Heart right ventricle (tissue), 16 donors: Measurements from ENCODE around the gene ZMYND12. TPM values are rescaled to one million over a fixed set of nuclear protein-coding genes. Genes with fewer than 3 reads are reported as not detected.

Experiments used
- ATAC-seq, 8 donors: fragments of 200-7000 bp; cut with Tn5 transposase; one replicate each; pipeline ENCODE4 v1.9.1; 2020; ENCODE audit warnings: mild to moderate bottlenecking in 8 of 8, moderate library complexity in 8 of 8, moderate number of reproducible peaks in 1 of 8
- DNase-seq, 2 donors: peaks; one replicate each; pipeline ENCODE4 v3.0.0-alpha.2; 2020
- H3K27ac ChIP-seq, 10 donors: fragments of 200-600 bp; sonication (generic) in 2 of 10; one replicate each; pipeline versions ENCODE4 v1.5.0 to v1.8.0; 2020 to 2022; ENCODE audit warnings: mild to moderate bottlenecking in 3 of 10
- H3K27me3 ChIP-seq, 7 donors: fragments of 200-600 bp; one replicate each; pipeline ENCODE4 v1.8.0; 2021 to 2022; ENCODE audit warnings: mild to moderate bottlenecking in 2 of 7
- H3K36me3 ChIP-seq, 9 donors: fragments of 200-600 bp; sonication (generic) in 1 of 9; one replicate each; pipeline versions ENCODE4 v1.5.0 to v1.8.0; 2020 to 2022; ENCODE audit warnings: mild to moderate bottlenecking in 2 of 9
- H3K4me1 ChIP-seq, 9 donors: fragments of 200-600 bp; sonication (generic) in 1 of 9; one replicate each; pipeline versions ENCODE4 v1.5.0 to v1.8.0; 2020 to 2022; ENCODE audit warnings: mild to moderate bottlenecking in 4 of 9
- H3K4me3 ChIP-seq, 10 donors: fragments of 200-600 bp; sonication (generic) in 2 of 10; one replicate each; pipeline versions ENCODE4 v1.5.0 to v1.8.0; 2020 to 2022; ENCODE audit warnings: mild to moderate bottlenecking in 7 of 10, moderate library complexity in 2 of 10
- H3K9me3 ChIP-seq, 11 donors: fragments of 200-600 bp in 10 of 11; sonication (generic) in 2 of 11; one replicate each; pipeline versions ENCODE4 v1.5.0 to v1.8.0; 2013 to 2022; ENCODE audit warnings: mild to moderate bottlenecking in 2 of 11, control low read depth in 1 of 11, moderate library complexity in 1 of 11
- WGBS, 2 donors: extraction: QIAGEN DNeasy Blood & Tissue Kit; methylation state at CpG; one replicate each; pipeline ENCODE4 v1.1.7; 2013; ENCODE audit warnings: inconsistent platforms in 1 of 2; 5-methylcytosine and 5-hydroxymethylcytosine counted together
- intact Hi-C, 10 donors: fragments of 100-400 bp; cut with DNase I; formaldehyde crosslinking; loops; one replicate each; pipeline versions ENCODE4 v1.11.1 to v1.14.2; 2022
- polyA plus RNA-seq, 2 donors: library from polyadenylated mRNA; stranded (reverse); fragments of 200-250 nt; gene quantifications; one replicate each; pipeline ENCODE4 v1.2.3, GENCODE V29; 2013
- total RNA-seq, 10 donors: library from RNA; stranded (reverse); fragmentation: NEBNext Ultra II Directional in 3 of 10; extraction: Animal tissue kit (Norgen Biotek cat#: 25700) in 3 of 10; gene quantifications; one replicate each; pipeline versions ENCODE4 v1.2.1 to v1.2.4, GENCODE V29; 2021 to 2023
- TF ChIP-seq, protein P1 (sequence below), 9 donors: fragments of 200-600 bp; sonication (generic) in 2 of 9; IDR thresholded peaks; one replicate each; pipeline versions ENCODE4 v1.5.0 to v1.8.0; 2021 to 2022; ENCODE audit warnings: antibody characterized with exemption in 9 of 9, mild to moderate bottlenecking in 5 of 9, moderate library complexity in 1 of 9
- donor health status: Arrhythmogenic right ventricular cardiomyopathy.
- donor health status: ischemic (EF 13 %, LVEDD 7.1; RV severe dilation, severe dysfunction).
- donor health status: healthy with polysubstance abuse.
- donor health status: DM: no; HTN: yes; CAD: no.
- donor health status: DM: no; HTN: no; CAD: no.
- donor health status: ischemic (EF 25% LVEDD 6.9; RV normal size, moderate dysfunction).
- donor health status: ischemic (EF 25% LVEDD 5.7; RV mildly dilated, moderate dysfunction).
- donor health status: healthy.
- donor health status: DM: yes; HTN: yes; CAD: no.
- donor health status: Ischemic cardiomyopathy.
- donor health status: ischemic (EF 35%, LVEDD 5.7; RV mildly dilated, moderate dysfunction).
- donor health status: nonischemic (EF 11% LVEDD 7.7; RV severe dilation, severe dysfunction).
- donor health status: DM: yes; HTN: yes; CAD: no.
- donor health status: PGD.
- donor health status: ischemic (EF 29% LVEDD 5.4; RV normal size, mild dysfunction).
- donor health status: nonischemic (EF 23%, LVEDD 6.1; RV moderate dilation, normal function).

ZMYND12 gene
- total and polyA plus RNA-seq, 12 donors: 0.38 to 5.9 (median 2.2) TPM

GRCh38 chr1:42433369-42433768, 22.5 kb downstream of the ZMYND12 start:
- 46 to 49% methylated on average over 6 of the region's 6 CpGs for WGBS, 2 donors
- peaks cover 0 to 14% (median 0%) of the 10 kb centered on the region in 9 donors for H3K4me1 ChIP-seq
- peak in 2 of 8 donors; percentile 21 to 25 for ATAC-seq
- no peak for DNase-seq
- H3K36me3 ChIP-seq: no peaks in the 10 kb centered on the region
- TF ChIP-seq, protein P1, sequence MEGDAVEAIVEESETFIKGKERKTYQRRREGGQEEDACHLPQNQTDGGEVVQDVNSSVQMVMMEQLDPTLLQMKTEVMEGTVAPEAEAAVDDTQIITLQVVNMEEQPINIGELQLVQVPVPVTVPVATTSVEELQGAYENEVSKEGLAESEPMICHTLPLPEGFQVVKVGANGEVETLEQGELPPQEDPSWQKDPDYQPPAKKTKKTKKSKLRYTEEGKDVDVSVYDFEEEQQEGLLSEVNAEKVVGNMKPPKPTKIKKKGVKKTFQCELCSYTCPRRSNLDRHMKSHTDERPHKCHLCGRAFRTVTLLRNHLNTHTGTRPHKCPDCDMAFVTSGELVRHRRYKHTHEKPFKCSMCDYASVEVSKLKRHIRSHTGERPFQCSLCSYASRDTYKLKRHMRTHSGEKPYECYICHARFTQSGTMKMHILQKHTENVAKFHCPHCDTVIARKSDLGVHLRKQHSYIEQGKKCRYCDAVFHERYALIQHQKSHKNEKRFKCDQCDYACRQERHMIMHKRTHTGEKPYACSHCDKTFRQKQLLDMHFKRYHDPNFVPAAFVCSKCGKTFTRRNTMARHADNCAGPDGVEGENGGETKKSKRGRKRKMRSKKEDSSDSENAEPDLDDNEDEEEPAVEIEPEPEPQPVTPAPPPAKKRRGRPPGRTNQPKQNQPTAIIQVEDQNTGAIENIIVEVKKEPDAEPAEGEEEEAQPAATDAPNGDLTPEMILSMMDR (IDR thresholded peaks at IDR 0.05): no peak
- no peak overlapping the region for H3K4me3 ChIP-seq
- no peak overlapping the region for H3K27ac ChIP-seq
- no peaks in the 10 kb centered on the region for H3K27me3 ChIP-seq
- intact Hi-C loops: no loop called here
- no peaks in the 10 kb centered on the region for H3K9me3 ChIP-seq

DNA sequence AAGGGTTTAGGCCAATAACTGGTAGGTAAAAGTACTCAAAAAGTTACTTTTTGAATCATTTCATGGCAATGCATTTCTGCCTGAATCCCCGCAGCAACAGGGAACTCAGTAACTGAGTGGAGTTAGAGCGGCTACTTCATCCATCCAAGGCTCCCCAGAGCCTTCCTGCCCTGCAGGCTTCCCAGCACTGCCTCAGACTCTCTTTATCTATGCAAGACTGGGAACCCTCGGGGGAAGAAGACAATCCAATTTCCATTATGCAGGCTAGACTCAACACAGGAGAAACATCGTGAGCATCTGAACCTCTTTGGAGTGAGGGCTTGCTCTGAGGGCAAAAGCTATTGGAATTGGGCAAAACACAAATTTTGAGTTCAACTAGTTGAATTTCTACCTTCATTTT, 23.1 kb downstream of the ZMYND12 start:
- H3K27me3 ChIP-seq: no peaks in the 10 kb centered on the region
- no peaks in the 10 kb centered on the region for H3K9me3 ChIP-seq
- WGBS, 2 donors: 69 to 72% methylated on average over 4 of the region's 4 CpGs
- TF ChIP-seq, protein P1 (IDR thresholded peaks at IDR 0.05): no peak
- DNase-seq (no peak), ATAC-seq (no peak)
- no peak overlapping the region for H3K27ac ChIP-seq
- H3K4me3 ChIP-seq: no peak overlapping the region
- no peaks in the 10 kb centered on the region for H3K36me3 ChIP-seq
- intact Hi-C loops: no loop called here
- H3K4me1 ChIP-seq: peaks cover 0 to 14% (median 0%) of the 10 kb centered on the region in 9 donors

DNA sequence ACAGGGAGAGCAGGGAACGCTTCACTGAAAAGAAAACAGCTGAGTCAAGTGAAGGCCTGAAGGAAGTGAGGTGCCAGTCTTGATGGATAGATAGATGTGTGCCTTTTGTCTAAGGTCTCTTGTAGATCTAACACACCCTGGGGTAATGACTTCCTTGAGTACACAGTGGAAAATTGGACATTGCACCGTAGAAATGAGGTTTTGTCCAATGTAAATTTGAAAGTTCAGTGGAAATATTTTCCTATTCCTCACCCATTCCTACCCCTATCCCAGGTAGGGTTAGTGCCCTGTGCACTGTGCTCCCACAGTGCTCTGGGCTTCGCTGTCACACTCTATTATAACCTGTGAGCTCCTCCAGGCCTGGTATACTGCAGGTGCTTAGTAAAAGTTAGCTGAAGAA, 24.3 kb downstream of the ZMYND12 start:
- Histone ChIP-seq H3K27me3 (no peaks in the 10 kb centered on the region), H3K27ac (no peak overlapping the region), H3K9me3 (no peaks in the 10 kb centered on the region), H3K4me1 (peaks cover 0 to 21% (median 3%) of the 10 kb centered on the region in 9 donors), H3K4me3 (no peak overlapping the region), H3K36me3 (no peaks in the 10 kb centered on the region)
- DNase-seq (no peak), ATAC-seq (no peak)
- intact Hi-C loops: no loop called here
- WGBS, 2 donors: 83 to 93% methylated on average over 3 of the region's 3 CpGs
- TF ChIP-seq, protein P1 (IDR thresholded peaks at IDR 0.05): no peak

GRCh38 chr1:42430286-42431135, 25.3 kb downstream of the ZMYND12 start:
- 89 to 90% methylated on average over 3 of the region's 3 CpGs for WGBS, 2 donors
- no peak overlapping the region for H3K4me3 ChIP-seq
- intact Hi-C loops: no loop called here
- H3K27me3 ChIP-seq: no peaks in the 10 kb centered on the region
- DNase-seq (no peak), ATAC-seq (no peak)
- H3K27ac ChIP-seq: no peak overlapping the region
- no peaks in the 10 kb centered on the region for H3K9me3 ChIP-seq
- H3K4me1 ChIP-seq: peaks cover 0 to 21% (median 3%) of the 10 kb centered on the region in 9 donors
- TF ChIP-seq, protein P1 (IDR thresholded peaks at IDR 0.05): no peak
- no peaks in the 10 kb centered on the region for H3K36me3 ChIP-seq
